Tibial nerve (tissue), 4 donors: ENCODE measurements around the gene RELB. TPM values are rescaled to one million over a fixed set of nuclear protein-coding genes. Genes with fewer than 3 reads are reported as not detected.
"Not testable (repeated sequence)": the region's sequence is repeated elsewhere in the genome, so short reads cannot be mapped to it uniquely, and the experiment has no call there.

Experiments
- DNase-seq, 2 donors: peaks; one replicate each; pipeline ENCODE4 v3.0.0-alpha.2; 2019; ENCODE audit warnings: low spot score in 2 of 2
- H3K27ac ChIP-seq, 4 donors: fragments of 200-600 bp; sonication (generic) in 3 of 4; one replicate each; pipeline ENCODE4 v1.5.1; 2017 to 2019; ENCODE audit warnings: mild to moderate bottlenecking in 1 of 4
- H3K27me3 ChIP-seq, 2 donors: fragments of 200-600 bp; sonication (generic) in 1 of 2; one replicate each; pipeline versions ENCODE4 v1.5.1 to v1.6.0; 2017 to 2019
- H3K36me3 ChIP-seq, 3 donors: fragments of 200-600 bp; sonication (generic); one replicate each; pipeline ENCODE4 v1.5.1; 2018 to 2019
- H3K4me1 ChIP-seq, 4 donors: fragments of 200-600 bp; sonication (generic) in 3 of 4; one replicate each; pipeline ENCODE4 v1.5.1; 2017 to 2019
- H3K4me3 ChIP-seq, 4 donors: fragments of 200-600 bp; sonication (generic) in 3 of 4; one replicate each; pipeline ENCODE4 v1.5.1; 2017 to 2019; ENCODE audit warnings: mild to moderate bottlenecking in 1 of 4, moderate library complexity in 1 of 4
- H3K9me3 ChIP-seq, 4 donors: fragments of 200-600 bp; sonication (generic) in 3 of 4; one replicate each; pipeline ENCODE4 v1.5.1; 2017 to 2019
- CTCF ChIP-seq, 5 experiments: fragments of 200-600 bp in 3 of 5; fragments of 450-650 bp in 2 of 5; sonication (generic) in 3 of 5; IDR thresholded peaks; one replicate each; pipeline ENCODE4 v1.5.1; 2016 to 2019; ENCODE audit warnings: antibody characterized with exemption in 5 of 5, mild to moderate bottlenecking in 3 of 5, moderate library complexity in 2 of 5
- EP300 ChIP-seq, 2 donors: sonication (generic); formaldehyde crosslinking; IDR thresholded peaks; one replicate each; pipeline ENCODE4 v1.6.1; 2017; ENCODE audit warnings: antibody characterized with exemption in 2 of 2, mild to moderate bottlenecking in 1 of 2
- POLR2A ChIP-seq, 2 donors: fragments of 450-650 bp; IDR thresholded peaks; one replicate each; pipeline ENCODE4 v1.6.1; 2017; ENCODE audit warnings: antibody characterized with exemption in 2 of 2, mild to moderate bottlenecking in 2 of 2, moderate library complexity in 2 of 2
- WGBS, 2 donors: methylation state at CpG; one replicate each; pipeline ENCODE4 v1.1.5; 2018; 5-methylcytosine and 5-hydroxymethylcytosine counted together
- total RNA-seq, 4 donors: library from RNA; depleted of rRNA; stranded (reverse); fragments of >200 nt; gene quantifications; one replicate each; pipeline ENCODE4 v1.1.0, GENCODE V29; 2016

Gene RELB
- total RNA-seq, 4 donors from 2014 or later, result 4.2 to 14.9 (median 9.9) TPM

DNA sequence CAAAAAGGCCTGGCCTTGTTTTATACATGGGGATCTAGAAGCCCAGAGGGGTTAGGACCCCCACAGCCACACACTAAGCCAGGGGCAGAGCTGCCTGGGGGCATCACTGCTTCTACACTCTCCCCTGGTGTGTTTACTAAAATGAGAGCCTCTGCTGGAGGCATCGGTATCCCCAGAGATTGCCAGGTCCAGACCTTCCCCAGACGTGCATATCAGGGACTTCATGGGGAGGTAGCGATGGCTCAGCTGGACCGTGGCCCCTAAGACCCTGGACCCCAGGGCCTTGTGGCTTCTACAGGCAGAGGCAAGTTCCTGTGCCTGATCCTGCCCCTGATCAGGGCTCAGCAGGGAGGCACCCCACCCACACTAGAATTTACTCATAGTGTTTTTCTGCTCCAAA is 32.6 kb upstream of the RELB start:
- peaks cover 0 to 79% (median 4%) of the 10 kb centered on the region in 3 donors for H3K36me3 ChIP-seq
- WGBS, 2 donors, result 88 to 92% methylated on average over 4 of the region's 4 CpGs
- no peaks in the 10 kb centered on the region for H3K27me3 ChIP-seq
- H3K4me3 ChIP-seq, result no peak overlapping the region
- no peak for TF ChIP-seq EP300 (IDR thresholded peaks at IDR 0.05)
- TF ChIP-seq POLR2A (IDR thresholded peaks at IDR 0.05), result no peak
- no peak for TF ChIP-seq CTCF (IDR thresholded peaks at IDR 0.05)
- H3K27ac ChIP-seq, result no peak overlapping the region
- H3K9me3 ChIP-seq, result no peaks in the 10 kb centered on the region
- DNase-seq, result no peak
- no peaks in the 10 kb centered on the region for H3K4me1 ChIP-seq

DNA sequence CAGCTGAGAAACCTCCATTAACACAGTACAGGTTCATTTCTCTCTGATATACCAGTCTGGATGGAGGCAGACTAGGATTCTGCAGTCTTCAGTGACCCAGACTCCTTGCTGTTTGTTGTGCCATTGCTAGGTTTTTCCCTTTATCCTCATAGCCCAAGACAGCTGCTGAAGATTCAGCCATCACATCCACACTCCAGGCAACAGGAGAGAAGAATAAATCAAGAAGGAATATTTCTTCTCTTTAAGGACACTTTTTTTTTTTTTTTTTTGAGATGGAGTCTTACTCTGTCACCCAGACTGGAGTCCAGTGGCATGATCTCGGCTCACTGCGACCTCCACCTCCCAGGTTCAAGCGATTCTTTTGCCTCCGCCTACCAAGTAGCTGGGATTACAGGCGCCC is 31.8 kb upstream of the RELB start:
- H3K36me3 ChIP-seq, result peaks cover 0 to 79% (median 8%) of the 10 kb centered on the region in 3 donors
- WGBS, 2 donors, result 96 to 97% methylated on average over 5 of the region's 5 CpGs
- H3K27ac ChIP-seq, result no peak overlapping the region
- H3K4me3 ChIP-seq, result no peak overlapping the region
- TF ChIP-seq CTCF (IDR thresholded peaks at IDR 0.05) (no peak), EP300 (IDR thresholded peaks at IDR 0.05) (no peak), POLR2A (IDR thresholded peaks at IDR 0.05) (no peak)
- H3K4me1 ChIP-seq, result no peaks in the 10 kb centered on the region
- no peaks in the 10 kb centered on the region for H3K9me3 ChIP-seq
- no peak for DNase-seq
- H3K27me3 ChIP-seq, result no peaks in the 10 kb centered on the region

GRCh38 chr19:44971451-44971850 is 29.8 kb upstream of the RELB start:
- not testable (repeated sequence) for H3K27ac ChIP-seq, H3K27me3 ChIP-seq, H3K4me3 ChIP-seq, H3K4me1 ChIP-seq, DNase-seq, H3K9me3 ChIP-seq
- peaks cover 0 to 79% (median 22%) of the 10 kb centered on the region in 3 donors for H3K36me3 ChIP-seq
- 81 to 87% methylated on average over 6 of the region's 6 CpGs for WGBS, 2 donors

- no peak overlapping the region for H3K4me3 ChIP-seq
Observed at GRCh38 chr19:44972802-44973201, 28.5 kb upstream of the RELB start.

GRCh38 chr19:44973982-44974735 is 27.1 kb upstream of the RELB start:
- no peaks in the 10 kb centered on the region for H3K4me1 ChIP-seq
- DNase-seq, result no peak
- H3K36me3 ChIP-seq, result peaks cover 4 to 81% (median 40%) of the 10 kb centered on the region in 3 donors
- TF ChIP-seq POLR2A (IDR thresholded peaks at IDR 0.05) (no peak), EP300 (IDR thresholded peaks at IDR 0.05) (no peak), CTCF (IDR thresholded peaks at IDR 0.05) (no peak)
- WGBS, 2 donors, result 91% methylated on average over 21 of the region's 21 CpGs
- no peak overlapping the region for H3K4me3 ChIP-seq
- no peaks in the 10 kb centered on the region for H3K27me3 ChIP-seq
- H3K9me3 ChIP-seq, result no peaks in the 10 kb centered on the region
- no peak overlapping the region for H3K27ac ChIP-seq

More at GRCh38 chr19:44972802-44973201, 28.5 kb upstream of the RELB start:
- no peaks in the 10 kb centered on the region for H3K27me3 ChIP-seq
- DNase-seq, result no peak
- H3K9me3 ChIP-seq, result no peaks in the 10 kb centered on the region
- no peak overlapping the region for H3K27ac ChIP-seq
- WGBS, 2 donors, result 95 to 100% methylated on average over 1 to 13 of the region's 13 CpGs
- peaks cover 4 to 79% (median 35%) of the 10 kb centered on the region in 3 donors for H3K36me3 ChIP-seq
- H3K4me1 ChIP-seq, result no peaks in the 10 kb centered on the region
- TF ChIP-seq EP300 (IDR thresholded peaks at IDR 0.05) (no peak), CTCF (IDR thresholded peaks at IDR 0.05) (no peak)
